ENCODE measurements around the gene FAM98A. TPM values are rescaled to one million over a fixed set of nuclear protein-coding genes. Genes with fewer than 3 reads are reported as not detected.

The FAM98A gene
- total and polyA plus RNA-seq, 9 donors: 10.1 to 107 (median 47.7) TPM

GRCh38 chr2:33614190-33614589 lies 15.1 kb upstream of the FAM98A start:
- intact Hi-C loops (cut with DNase I): no loop called here
- peaks cover 8% of the 10 kb centered on the region for H3K4me1 ChIP-seq (ENCODE audit: insufficient read depth)
- no peak overlapping the region for H3K27ac ChIP-seq
- no peaks in the 10 kb centered on the region for H3K9me3 ChIP-seq
- no peaks in the 10 kb centered on the region for H3K27me3 ChIP-seq
- no peak overlapping the region for H3K4me3 ChIP-seq
- no peak for TF ChIP-seq CTCF (IDR thresholded peaks at IDR 0.05)
- no peak for TF ChIP-seq POLR2A (IDR thresholded peaks at IDR 0.05)
- TF ChIP-seq EP300 (IDR thresholded peaks at IDR 0.05): no peak
- no peaks in the 10 kb centered on the region for H3K36me3 ChIP-seq
- DNase-seq: no peak

- DNase-seq: no peak
- WGBS, 3 donors: 14 to 22% (median 16%) methylated on average over 2 of the region's 2 CpGs
- H3K27ac ChIP-seq: no peak overlapping the region
- intact Hi-C loops (cut with DNase I): no loop called here
- H3K9me3 ChIP-seq: no peaks in the 10 kb centered on the region
- H3K4me3 ChIP-seq: no peak overlapping the region
- H3K36me3 ChIP-seq: no peaks in the 10 kb centered on the region
- no peak for TF ChIP-seq POLR2A (IDR thresholded peaks at IDR 0.05)
- no peak for TF ChIP-seq EP300 (IDR thresholded peaks at IDR 0.05)
- TF ChIP-seq CTCF (IDR thresholded peaks at IDR 0.05): no peak
- peaks cover 6% of the 10 kb centered on the region for H3K4me1 ChIP-seq (ENCODE audit: insufficient read depth)
- H3K27me3 ChIP-seq: no peaks in the 10 kb centered on the region
Observed at GRCh38 chr2:33607905-33608304, 8.8 kb upstream of the FAM98A start.

GRCh38 chr2:33607251-33607721 lies 8.2 kb upstream of the FAM98A start:
- Histone ChIP-seq H3K4me1 (ENCODE audit: insufficient read depth) (peaks cover 4% of the 10 kb centered on the region), H3K27me3 (no peaks in the 10 kb centered on the region), H3K4me3 (no peak overlapping the region), H3K27ac (no peak overlapping the region), H3K36me3 (no peaks in the 10 kb centered on the region), H3K9me3 (no peaks in the 10 kb centered on the region)
- intact Hi-C loops (cut with DNase I): no loop called here
- DNase-seq: no peak
- TF ChIP-seq CTCF (IDR thresholded peaks at IDR 0.05): no peak
- TF ChIP-seq EP300 (IDR thresholded peaks at IDR 0.05): no peak
- no peak for TF ChIP-seq POLR2A (IDR thresholded peaks at IDR 0.05)
- 41 to 71% (median 61%) methylated on average over 4 of the region's 4 CpGs for WGBS, 3 donors

- H3K27me3 ChIP-seq: no peaks in the 10 kb centered on the region
- peaks cover 5% of the 10 kb centered on the region for H3K4me1 ChIP-seq (ENCODE audit: insufficient read depth)
- H3K36me3 ChIP-seq: no peaks in the 10 kb centered on the region
- H3K4me3 ChIP-seq: no peak overlapping the region
- no peaks in the 10 kb centered on the region for H3K9me3 ChIP-seq
- intact Hi-C loops (cut with DNase I): no loop called here
- TF ChIP-seq EP300 (IDR thresholded peaks at IDR 0.05) (no peak), POLR2A (IDR thresholded peaks at IDR 0.05) (no peak), CTCF (IDR thresholded peaks at IDR 0.05) (no peak)
- DNase-seq: no peak
- WGBS, 3 donors: 89 to 91% (median 89%) methylated on average over 7 of the region's 7 CpGs
- no peak overlapping the region for H3K27ac ChIP-seq
Observed at GRCh38 chr2:33606622-33607021, 7.5 kb upstream of the FAM98A start.

Data from ovary (tissue), 9 donors.